Endothelial cell of umbilical vein (primary cell): ENCODE measurements around the gene SEC62.

Experiments used
- EZH2 ChIP-seq: IDR thresholded peaks from 2 replicates; pipeline ENCODE4 v1.6.1; 2012; ENCODE audit warnings: borderline replicate concordance, low read depth, mild to moderate bottlenecking, moderate library complexity, low read length, inconsistent platforms; ENCODE audit not compliant: severe bottlenecking
- FOS ChIP-seq: IDR thresholded peaks from 2 replicates; pipeline ENCODE4 v1.6.1; 2011; ENCODE audit warnings: mild to moderate bottlenecking, low read length, moderate library complexity, borderline replicate concordance; ENCODE audit not compliant: insufficient read depth
- GATA2 ChIP-seq: IDR thresholded peaks from 2 replicates; pipeline ENCODE4 v1.7.0; 2011; ENCODE audit warnings: low read depth, mild to moderate bottlenecking, moderate library complexity, mixed read lengths, low read length; ENCODE audit not compliant: insufficient read length, insufficient read depth
- JUN ChIP-seq: IDR thresholded peaks from 2 replicates; pipeline ENCODE4 v1.6.1; 2011; ENCODE audit warnings: borderline replicate concordance, low read depth; ENCODE audit not compliant: insufficient read length, insufficient read depth
- MAX ChIP-seq: IDR thresholded peaks from 2 replicates; pipeline ENCODE4 v1.6.1; 2011; ENCODE audit not compliant: insufficient read depth, insufficient read length
- MYC ChIP-seq: IDR thresholded peaks from one replicate; pipeline ENCODE4 v1.6.1; 2011; ENCODE audit warnings: mild to moderate bottlenecking, low read depth, low read length
- POLR2A ChIP-seq: IDR thresholded peaks from 2 replicates; pipeline ENCODE4 v1.6.1; 2012; ENCODE audit warnings: low read depth, mild to moderate bottlenecking, control low read depth, low read length
- POLR2AphosphoS5 ChIP-seq: IDR thresholded peaks from 2 replicates; pipeline ENCODE4 v1.6.1; 2012; ENCODE audit warnings: low read depth, mild to moderate bottlenecking, control low read depth, low read length, moderate library complexity; ENCODE audit not compliant: insufficient read depth
- TF ChIP-seq, protein P1 (sequence below), 2 donors: IDR thresholded peaks; 1 replicate in 1 of 2; 2 replicates in 1 of 2; pipeline ENCODE4 v1.5.1; 2011; ENCODE audit warnings: low read length in 2 of 2, mild to moderate bottlenecking in 2 of 2, moderate library complexity in 2 of 2, control low read depth in 1 of 2, inconsistent platforms in 1 of 2, low read depth in 1 of 2; ENCODE audit not compliant: insufficient read depth in 1 of 2; ENCODE audit errors: extremely low read depth in 1 of 2

- TF ChIP-seq POLR2AphosphoS5: no peak
- TF ChIP-seq, protein P1, sequence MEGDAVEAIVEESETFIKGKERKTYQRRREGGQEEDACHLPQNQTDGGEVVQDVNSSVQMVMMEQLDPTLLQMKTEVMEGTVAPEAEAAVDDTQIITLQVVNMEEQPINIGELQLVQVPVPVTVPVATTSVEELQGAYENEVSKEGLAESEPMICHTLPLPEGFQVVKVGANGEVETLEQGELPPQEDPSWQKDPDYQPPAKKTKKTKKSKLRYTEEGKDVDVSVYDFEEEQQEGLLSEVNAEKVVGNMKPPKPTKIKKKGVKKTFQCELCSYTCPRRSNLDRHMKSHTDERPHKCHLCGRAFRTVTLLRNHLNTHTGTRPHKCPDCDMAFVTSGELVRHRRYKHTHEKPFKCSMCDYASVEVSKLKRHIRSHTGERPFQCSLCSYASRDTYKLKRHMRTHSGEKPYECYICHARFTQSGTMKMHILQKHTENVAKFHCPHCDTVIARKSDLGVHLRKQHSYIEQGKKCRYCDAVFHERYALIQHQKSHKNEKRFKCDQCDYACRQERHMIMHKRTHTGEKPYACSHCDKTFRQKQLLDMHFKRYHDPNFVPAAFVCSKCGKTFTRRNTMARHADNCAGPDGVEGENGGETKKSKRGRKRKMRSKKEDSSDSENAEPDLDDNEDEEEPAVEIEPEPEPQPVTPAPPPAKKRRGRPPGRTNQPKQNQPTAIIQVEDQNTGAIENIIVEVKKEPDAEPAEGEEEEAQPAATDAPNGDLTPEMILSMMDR (IDR thresholded peaks at IDR 0.05; ENCODE audit: extremely low read depth in 1 of 2, insufficient read depth in 1 of 2, low read depth in 1 of 2, low read length in 2 of 2): no peak
- no peak for TF ChIP-seq POLR2A
- no peak for TF ChIP-seq EZH2
- no peak for TF ChIP-seq MYC
- TF ChIP-seq MAX: no peak
- no peak for TF ChIP-seq FOS
- TF ChIP-seq JUN: no peak
- TF ChIP-seq GATA2: no peak
Measured at GRCh38 chr3:169940470-169941181, 26.0 kb upstream of the SEC62 start.
